ENCODE results near the gene GATA2. TPM values are rescaled to one million over a fixed set of nuclear protein-coding genes. Genes with fewer than 3 reads are reported as not detected.

GATA2 gene
- total and polyA plus RNA-seq, 2 of the 13 experiments (the other 11 are each of a cell fraction or from before 2014, with no cell fraction given), result 3.5 to 6.2 TPM

- CTCF ChIA-PET (ENCODE audit: low intra/inter-chr PET ratio, low total read pairs), result no interaction called here
- BruUV-seq (replicated peaks), result no TSS peak
- in situ Hi-C loops (cut with HindIII; ENCODE audit: extremely low pct_ligation_motif_present, low pct_unique_long_range_greater_than_20kb) (loop anchor here (5.0 kb wide), 1 partner anchor 322 kb away; no protein-coding TSS in a partner anchor), intact Hi-C loops (cut with micrococcal nuclease; ENCODE audit: unreplicated experiment) (no loop called here)
- WGBS (ENCODE audit: low lambda C conversion rate), result 89% methylated on average over 2 of the region's 2 CpGs
- Histone ChIP-seq H3K27ac (ENCODE audit: extremely low read length, insufficient read depth, low read length) (no peak overlapping the region), H3K9ac (ENCODE audit: insufficient read depth, low read depth, low read length) (no peak overlapping the region), H3K36me3 (replicated peaks in 1 of 2; ENCODE audit: control insufficient read depth in 1 of 2, insufficient read depth in 2 of 2, low read length in 2 of 2) (no peaks in the 10 kb centered on the region), H3K27me3 (ENCODE audit: control insufficient read depth in 1 of 2, insufficient read depth in 2 of 2, low read length in 2 of 2) (no peaks in the 10 kb centered on the region), H3K4me2 (ENCODE audit: low read depth, low read length) (0 out of 2 replicates have a peak overlapping the region, but pooled peaks have one; percentile 16), H3K9me3 (ENCODE audit: low read length) (no peaks in the 10 kb centered on the region), H3K4me1 (ENCODE audit: insufficient read depth, low read length) (peaks cover 30% of the 10 kb centered on the region), H3K4me3 (replicated peaks in 1 of 3; ENCODE audit: insufficient read depth in 1 of 3, low read depth in 2 of 3, low read length in 3 of 3) (no peak overlapping the region), H4K20me1 (ENCODE audit: insufficient read depth, low read length) (peaks cover 15% of the 10 kb centered on the region; the same call in 1 of the 2 replicates), H2AFZ (ENCODE audit: low read length) (no peak overlapping the region), H3K79me2 (ENCODE audit: insufficient read depth, low read length) (peaks cover 3% of the 10 kb centered on the region)
- TF ChIP-seq MNT (IDR thresholded peaks at IDR 0.05) (peak; percentile 45), ZNF737 (CRISPR knock-in tag; IDR thresholded peaks at IDR 0.05; ENCODE audit: borderline replicate concordance) (no peak)
- DNase-seq (ENCODE audit: low spot score), result no peak
- POLR2A ChIA-PET, result no interaction called here
- no peak for ATAC-seq
- no peak for FAIRE-seq
Measured at GRCh38 chr3:128494367-128494650, 1.3 kb upstream of the GATA2 start.

GRCh38 chr3:128493570-128494366 is 767 bp upstream of the GATA2 start:
- no peaks in the 10 kb centered on the region for H3K36me3 ChIP-seq (replicated peaks in 1 of 2; ENCODE audit: control insufficient read depth in 1 of 2, insufficient read depth in 2 of 2, low read length in 2 of 2)
- peaks cover 3% of the 10 kb centered on the region for H3K79me2 ChIP-seq (ENCODE audit: insufficient read depth, low read length)
- POLR2A ChIA-PET, result no interaction called here
- BruUV-seq (replicated peaks), result no TSS peak
- H3K4me3 ChIP-seq (replicated peaks in 1 of 3; ENCODE audit: insufficient read depth in 1 of 3, low read depth in 2 of 3, low read length in 3 of 3), result peak overlapping the region in 1 of 3 experiments; percentile 66; a peak in 1 of 6 replicates
- peak overlapping the region; percentile 75 for H3K4me2 ChIP-seq (ENCODE audit: low read depth, low read length)
- no peak overlapping the region for H2AFZ ChIP-seq (ENCODE audit: low read length)
- no peak overlapping the region for H3K9ac ChIP-seq (ENCODE audit: insufficient read depth, low read depth, low read length)
- FAIRE-seq, result no peak
- WGBS (ENCODE audit: low lambda C conversion rate), result 63% methylated on average over 12 of the region's 13 CpGs
- TF ChIP-seq ZBTB38 (CRISPR knock-in tag; IDR thresholded peaks at IDR 0.05) (0 out of 2 replicates have a peak, but pooled peaks have one; percentile 9), THAP7 (CRISPR knock-in tag; IDR thresholded peaks at IDR 0.05) (no peak), LCORL (IDR thresholded peaks at IDR 0.05) (no peak), LCORL (CRISPR knock-in tag; IDR thresholded peaks at IDR 0.05) (0 out of 2 replicates have a peak, but pooled peaks have one; percentile 40)
- H4K20me1 ChIP-seq (ENCODE audit: insufficient read depth, low read length), result peaks cover 15% of the 10 kb centered on the region; the same call in 1 of the 2 replicates
- peaks cover 30% of the 10 kb centered on the region for H3K4me1 ChIP-seq (ENCODE audit: insufficient read depth, low read length)
- no peak overlapping the region for H3K27ac ChIP-seq (ENCODE audit: extremely low read length, insufficient read depth, low read length)
- intact Hi-C loops (cut with micrococcal nuclease; ENCODE audit: unreplicated experiment) (no loop called here), in situ Hi-C loops (cut with HindIII; ENCODE audit: extremely low pct_ligation_motif_present, low pct_unique_long_range_greater_than_20kb) (loop anchor here (5.0 kb wide), 1 partner anchor 321 kb away; no protein-coding TSS in a partner anchor)
- ATAC-seq, result no peak
- H3K9me3 ChIP-seq (ENCODE audit: low read length), result no peaks in the 10 kb centered on the region
- DNase-seq (ENCODE audit: low spot score), result no peak
- H3K27me3 ChIP-seq (ENCODE audit: control insufficient read depth in 1 of 2, insufficient read depth in 2 of 2, low read length in 2 of 2), result no peaks in the 10 kb centered on the region
- CTCF ChIA-PET (ENCODE audit: low intra/inter-chr PET ratio, low total read pairs), result interaction anchor here (1.2 kb wide), 1 partner anchor 68 kb away, joined by 3 read pairs; no protein-coding TSS in a partner anchor
